Stimulated activated CD4-positive, alpha-beta T cell treated with anti-CD3 and anti-CD28 coated beads, TNF-alpha, amount 100 ng/mL, for 4 hours (primary cell): Measurements from ENCODE around the gene CASKIN1.
A peak's percentile ranks its signal among the peaks of the same experiment; 100 is the strongest.
"Not testable (repeated sequence)": the region's sequence is repeated elsewhere in the genome, so short reads cannot be mapped to it uniquely, and the experiment has no call there.

Experiments
- DNase-seq, 3 experiments: peaks; one replicate each; pipeline ENCODE4 v3.0.0-alpha.2; 2020; ENCODE audit warnings: low read depth in 3 of 3

CASKIN1 gene

GRCh38 chr16:2211923-2212347, 15.5 kb upstream of the CASKIN1 start:
- no peak for DNase-seq

GRCh38 chr16:2210386-2211365, 14.3 kb upstream of the CASKIN1 start, which contains the start of gene BRICD5:
Gene BRICD5 (minus strand): TSS chr16:2210863. CDS start chr16:2210833, 30 bp downstream.
- no peak for DNase-seq

GRCh38 chr16:2210009-2210332, 13.6 kb upstream of the CASKIN1 start:
- no peak for DNase-seq

GRCh38 chr16:2209258-2210008, 13.0 kb upstream of the CASKIN1 start:
- DNase-seq, result no peak

- DNase-seq, result no peak
These were observed 12.4 kb upstream of the CASKIN1 start for GRCh38 chr16:2208772-2209171.

- no peak for DNase-seq
These were observed 11.9 kb upstream of the CASKIN1 start for GRCh38 chr16:2208308-2208707.

- DNase-seq, result no peak
These were observed 11.5 kb upstream of the CASKIN1 start for GRCh38 chr16:2207872-2208271.

GRCh38 chr16:2206780-2207433, 10.5 kb upstream of the CASKIN1 start:
- DNase-seq, result no peak

- no peak for DNase-seq
These were observed 10.0 kb upstream of the CASKIN1 start for GRCh38 chr16:2206420-2206779.

- DNase-seq, result no peak
These were observed 9.5 kb upstream of the CASKIN1 start for GRCh38 chr16:2205967-2206313.

- peak; percentile 83 to 87 (median 86) for DNase-seq
These were observed 8.9 kb upstream of the CASKIN1 start, which contains the start of gene MLST8 for GRCh38 chr16:2205104-2205966. Gene MLST8 (plus strand): TSS chr16:2205454. CDS start chr16:2206086, 632 bp downstream.

- DNase-seq, result no peak
These were observed 8.2 kb upstream of the CASKIN1 start for GRCh38 chr16:2204416-2205103.

- DNase-seq, result not testable (repeated sequence)
These were observed 6.8 kb upstream of the CASKIN1 start for GRCh38 chr16:2203119-2203688.

GRCh38 chr16:2200313-2200712, 3.9 kb upstream of the CASKIN1 start:
- no peak for DNase-seq

- no peak for DNase-seq
These were observed 3.3 kb upstream of the CASKIN1 start for GRCh38 chr16:2199621-2200139.

GRCh38 chr16:2199095-2199494, 2.7 kb upstream of the CASKIN1 start:
- no peak for DNase-seq

GRCh38 chr16:2198283-2198682, 1.9 kb upstream of the CASKIN1 start:
- no peak for DNase-seq

- no peak for DNase-seq
These were observed 1.4 kb upstream of the CASKIN1 start for GRCh38 chr16:2197765-2198164.

- DNase-seq, result no peak
These were observed 641 bp upstream of the CASKIN1 start for GRCh38 chr16:2196981-2197511.
